HepG2 (cell line): Measurements from ENCODE around the gene ZNF865. TPM values are rescaled to one million over a fixed set of nuclear protein-coding genes. Genes with fewer than 3 reads are reported as not detected.

ENCODE experiments used
- ATAC-seq: fragments of 200-7000 bp; cut with Tn5 transposase; 3 replicates; pipeline ENCODE4 v1.9.1; 2020; ENCODE audit warnings: mild to moderate bottlenecking, moderate library complexity
- BruUV-seq: library from RNA; stranded (reverse); fragments of 400-500 nt; replicated peaks from 2 replicates; lab custom pipeline; 2021; lab: Mats Ljungman, UMichigan
- CTCF ChIA-PET: fragments of 300-600 bp; formaldehyde crosslinking; extraction: SDS; loops from one replicate; lab custom pipeline; 2021; ENCODE audit warnings: low total read pairs, inconsistent platforms, low intra/inter-chr PET ratio; lab: Yijun Ruan, JAX
- POLR2A ChIA-PET: fragments of 350-600 bp; sonication (Branson Sonifier 250); formaldehyde crosslinking; loops from one replicate; lab custom pipeline; 2020; ENCODE audit warnings: antibody characterized with exemption, inconsistent platforms; lab: Yijun Ruan, JAX
- DNase-seq: peaks from one replicate; pipeline ENCODE4 v3.0.0-alpha.2; 2015; ENCODE audit warnings: low spot score
- FAIRE-seq: peaks from 3 replicates; lab custom pipeline; 2011; peaks lifted over from hg19 to GRCh38; lab: Jason Lieb, UNC
- H2AFZ ChIP-seq: one replicate; pipeline ENCODE4 v1.6.1; 2011; ENCODE audit warnings: low read length, inconsistent platforms
- H3K27ac ChIP-seq: fragments of 300-600 bp; 3 replicates; pipeline ENCODE4 v1.8.0; 2011; ENCODE audit warnings: mixed run types, mild to moderate bottlenecking, mixed read lengths, low read length, inconsistent platforms; ENCODE audit not compliant: insufficient read depth; ENCODE audit errors: extremely low read length
- H3K27me3 ChIP-seq, 2 experiments: fragments of 200-600 bp in 1 of 2; 2 replicates in 1 of 2; 3 replicates in 1 of 2; pipeline versions ENCODE4 v1.6.0 to v1.8.0; 2011; ENCODE audit warnings: low read length in 2 of 2, mild to moderate bottlenecking in 2 of 2, moderate library complexity in 2 of 2, inconsistent platforms in 1 of 2; ENCODE audit not compliant: insufficient read depth in 2 of 2, control insufficient read depth in 1 of 2
- H3K36me3 ChIP-seq, 2 experiments: fragments of 200-600 bp in 1 of 2; replicated peaks in 1 of 2; 2 replicates in 1 of 2; 3 replicates in 1 of 2; pipeline versions ENCODE4 v1.5.1 to v1.8.0; 2011; ENCODE audit warnings: low read length in 2 of 2, inconsistent platforms in 1 of 2; ENCODE audit not compliant: insufficient read depth in 2 of 2, control insufficient read depth in 1 of 2
- H3K4me1 ChIP-seq: 2 replicates; pipeline ENCODE4 v1.5.1; 2012; ENCODE audit warnings: low read length, inconsistent platforms; ENCODE audit not compliant: insufficient read depth
- H3K4me2 ChIP-seq: 2 replicates; pipeline ENCODE4 v1.6.0; 2011; ENCODE audit warnings: low read depth, low read length, inconsistent platforms
- H3K4me3 ChIP-seq, 3 experiments: fragments of 200-600 bp in 1 of 3; sonication (generic), shearing (Covaris generic) in 1 of 3; replicated peaks in 1 of 3; 2 replicates each; pipeline ENCODE4 v1.5.1; 2011 to 2016; ENCODE audit warnings: low read length in 3 of 3, inconsistent platforms in 2 of 3, low read depth in 2 of 3, mild to moderate bottlenecking in 2 of 3, control low read depth in 1 of 3, mixed read lengths in 1 of 3; ENCODE audit not compliant: insufficient read depth in 1 of 3
- H3K79me2 ChIP-seq: one replicate; pipeline ENCODE4 v1.6.1; 2011; ENCODE audit warnings: low read length, inconsistent platforms; ENCODE audit not compliant: insufficient read depth
- H3K9ac ChIP-seq: 2 replicates; pipeline ENCODE4 v1.6.0; 2011; ENCODE audit warnings: mild to moderate bottlenecking, low read depth, low read length, inconsistent platforms; ENCODE audit not compliant: insufficient read depth
- H3K9me3 ChIP-seq: 2 replicates; pipeline ENCODE4 v1.5.1; 2012; ENCODE audit warnings: mild to moderate bottlenecking, low read length
- H4K20me1 ChIP-seq: 2 replicates; pipeline ENCODE4 v1.6.0; 2011; ENCODE audit warnings: inconsistent platforms, mild to moderate bottlenecking, low read length, moderate library complexity; ENCODE audit not compliant: insufficient read depth
- ATF2 ChIP-seq: sonication (generic); formaldehyde crosslinking; IDR thresholded peaks from 2 replicates; pipeline ENCODE4 v1.4.0; 2020; ENCODE audit warnings: missing genetic modification reagents
- CENPX ChIP-seq: sonication (generic); formaldehyde crosslinking; IDR thresholded peaks from 2 replicates; pipeline ENCODE4 v1.9.0; 2021; ENCODE audit warnings: mild to moderate bottlenecking, missing genetic modification reagents, moderate library complexity
- CHCHD3 ChIP-seq: sonication (generic); formaldehyde crosslinking; IDR thresholded peaks from 2 replicates; pipeline ENCODE4 v1.8.0; 2022; ENCODE audit warnings: mild to moderate bottlenecking, missing genetic modification reagents, moderate library complexity
- DRAP1 ChIP-seq: IDR thresholded peaks from 2 replicates; pipeline ENCODE4 v1.6.1; 2016; ENCODE audit warnings: missing genetic modification reagents, missing compliant biosample characterization
- ETS1 ChIP-seq: sonication (generic); formaldehyde crosslinking; IDR thresholded peaks from 2 replicates; pipeline ENCODE4 v1.4.0; 2020; ENCODE audit warnings: missing genetic modification reagents
- HHEX ChIP-seq: IDR thresholded peaks from 2 replicates; pipeline ENCODE4 v1.6.1; 2016; ENCODE audit warnings: control low read depth
- HOXD1 ChIP-seq: sonication (generic); formaldehyde crosslinking; IDR thresholded peaks from 2 replicates; pipeline ENCODE4 v1.5.0; 2020; ENCODE audit warnings: missing genetic modification reagents
- KDM2A ChIP-seq: sonication (generic); formaldehyde crosslinking; IDR thresholded peaks from 2 replicates; pipeline ENCODE4 v1.4.0; 2020; ENCODE audit warnings: low read depth, missing genetic modification reagents, borderline replicate concordance
- POLR2AphosphoS5 ChIP-seq: IDR thresholded peaks from 2 replicates; pipeline ENCODE4 v1.6.1; 2012; ENCODE audit warnings: low read depth, low read length
- POLR2G ChIP-seq: fragments of 200-400 bp; formaldehyde crosslinking; IDR thresholded peaks from 2 replicates; pipeline ENCODE4 v1.6.1; 2018; ENCODE audit warnings: mild to moderate bottlenecking, low read depth, low read length, moderate library complexity
- PRDM10 ChIP-seq: sonication (generic); formaldehyde crosslinking; IDR thresholded peaks from 2 replicates; pipeline ENCODE4 v1.4.0; 2020; ENCODE audit warnings: low read depth, missing genetic modification reagents
- TAF15 ChIP-seq: fragments of 200-400 bp; formaldehyde crosslinking; IDR thresholded peaks from one replicate; pipeline ENCODE4 v1.6.1; 2018; ENCODE audit warnings: mild to moderate bottlenecking, low read depth, low read length; ENCODE audit not compliant: poor library complexity, severe bottlenecking
- TBL1XR1 ChIP-seq: fragments of 150-350 bp; IDR thresholded peaks from 2 replicates; pipeline ENCODE4 v1.6.1; 2014; ENCODE audit warnings: borderline replicate concordance, low read length; ENCODE audit not compliant: partially characterized antibody
- UBTF ChIP-seq: sonication (generic); formaldehyde crosslinking; IDR thresholded peaks from 2 replicates; pipeline ENCODE4 v1.4.0; 2020; ENCODE audit warnings: mild to moderate bottlenecking, missing genetic modification reagents
- ZNF263 ChIP-seq: sonication (generic); formaldehyde crosslinking; IDR thresholded peaks from 2 replicates; pipeline ENCODE4 v1.4.0; 2020; ENCODE audit warnings: missing genetic modification reagents
- ZNF678 ChIP-seq: sonication (generic); formaldehyde crosslinking; IDR thresholded peaks from 2 replicates; pipeline ENCODE4 v1.4.0; 2020; ENCODE audit warnings: mild to moderate bottlenecking, missing genetic modification reagents
- WGBS: methylation state at CpG from one replicate; pipeline ENCODE4 v1.1.6; 2017; ENCODE audit warnings: low lambda C conversion rate; 5-methylcytosine and 5-hydroxymethylcytosine counted together
- in situ Hi-C: cut with HindIII; loops from 2 replicates; pipeline ENCODE4 v1.10.0; 2017; ENCODE audit warnings: low pct_unique_long_range_greater_than_20kb; ENCODE audit not compliant: extremely low pct_ligation_motif_present
- intact Hi-C: fragments of 100-400 bp; cut with micrococcal nuclease; formaldehyde crosslinking; loops from one replicate; pipeline ENCODE4 v1.10.0; 2022; ENCODE audit not compliant: unreplicated experiment
- polyA plus RNA-seq, 8 experiments: library from polyadenylated mRNA; depleted of rRNA in 3 of 8; stranded (reverse) in 7 of 8; unstranded in 1 of 8; fragments of >200 nt; fragmentation: Illumina TruSeq in 4 of 8; extraction: Trizol in 4 of 8; gene quantifications; 2 replicates each; pipeline versions ENCODE4 v1.2.1 to v1.2.3, GENCODE V29; 2011 to 2016; ENCODE audit warnings: low read depth in 4 of 8, missing spikeins in 1 of 8, mixed read lengths in 1 of 8; ENCODE audit not compliant: insufficient read depth in 1 of 8
- total RNA-seq, 5 experiments: library from RNA; depleted of rRNA; stranded (reverse); fragments of >200 nt; fragmentation: Illumina TruSeq; extraction: Trizol; gene quantifications; 2 replicates each; pipeline ENCODE4 v1.2.3, GENCODE V29; 2016; ENCODE audit warnings: low read depth in 1 of 5

ZNF865 gene
- total and polyA plus RNA-seq, 2 of the 13 experiments (the other 11 are each of a cell fraction or from before 2014, with no cell fraction given) = 0.93 to 1.0 TPM

GRCh38 chr19:55618426-55618825 lies 13.0 kb downstream of the ZNF865 start:
- intact Hi-C loops (no loop called here), in situ Hi-C loops (no loop called here)
- Histone ChIP-seq H3K27ac (no peak overlapping the region), H3K9me3 (no peaks in the 10 kb centered on the region), H3K36me3 (peaks cover 2 to 5% of the 10 kb centered on the region in 2 experiments; a peak in 1 of 5 replicates), H3K4me1 (peaks cover 19% of the 10 kb centered on the region), H2AFZ (no peak overlapping the region), H3K79me2 (no peaks in the 10 kb centered on the region), H4K20me1 (peaks cover 8% of the 10 kb centered on the region; the same call in 1 of the 2 replicates), H3K4me2 (no peak overlapping the region), H3K4me3 (no peak overlapping the region), H3K9ac (no peak overlapping the region), H3K27me3 (no peaks in the 10 kb centered on the region)
- ChIA-PET POLR2A (interaction anchor here (0.7 kb wide), 1 partner anchor 12 kb away, joined by 5 read pairs; no protein-coding TSS in a partner anchor), CTCF (no interaction called here)
- FAIRE-seq (no peak), DNase-seq (no peak), ATAC-seq (no peak)
- 88% methylated on average over 7 of the region's 7 CpGs for WGBS
- no TSS peak for BruUV-seq
- TF ChIP-seq POLR2G = peak; percentile 31; the same call in 1 of the 2 replicates
- 0 out of 2 replicates have a peak, but pooled peaks have one; percentile 32 for TF ChIP-seq ZNF263
- no peak for TF ChIP-seq KDM2A
- no peak for TF ChIP-seq TBL1XR1
- no peak for TF ChIP-seq CENPX
- TF ChIP-seq CHCHD3 = no peak
- no peak for TF ChIP-seq ATF2 (CRISPR knock-in tag)
- TF ChIP-seq DRAP1 (CRISPR knock-in tag) = no peak
- TF ChIP-seq UBTF (CRISPR knock-in tag) = no peak
- no peak for TF ChIP-seq HHEX (CRISPR knock-in tag)
- no peak for TF ChIP-seq ZNF678 (CRISPR knock-in tag)
- peak; percentile 24; the same call in 1 of the 2 replicates for TF ChIP-seq POLR2AphosphoS5
- TF ChIP-seq ETS1 (CRISPR knock-in tag) = no peak
- no peak for TF ChIP-seq HOXD1
- no peak for TF ChIP-seq PRDM10 (CRISPR knock-in tag)
- no peak for TF ChIP-seq TAF15
